ENCODE results near the gene PIGL. TPM values are rescaled to one million over a fixed set of nuclear protein-coding genes. Genes with fewer than 3 reads are reported as not detected.

PIGL gene
- total RNA-seq, 8 experiments from 2014 or later, result 14.3 to 59.9 (median 31.6) TPM

DNA sequence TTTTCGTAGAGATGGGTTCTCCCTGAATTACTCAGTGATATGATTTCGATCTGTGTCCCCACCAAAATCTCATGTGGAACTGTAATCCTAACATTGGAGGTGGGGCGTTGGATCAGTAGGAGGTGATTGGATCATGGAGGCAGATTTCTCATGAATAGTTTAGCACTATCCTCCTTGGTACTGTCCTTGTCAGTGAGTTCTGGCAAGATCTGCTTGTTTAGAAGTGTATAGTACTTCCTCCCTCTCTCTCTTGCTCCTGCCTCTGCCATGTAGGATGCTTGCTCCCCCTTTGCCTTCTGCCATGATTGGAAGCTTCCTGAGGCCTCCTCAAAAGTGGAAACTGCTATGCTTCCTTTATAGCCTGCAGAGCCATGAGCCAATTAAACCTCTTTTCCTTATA, 22.9 kb downstream of the PIGL start:
- in situ Hi-C loops (cut with MboI; ENCODE audit: low pct_unique_long_range_greater_than_20kb in 2 of 9, low sequenced_read_pairs in 9 of 9, unreplicated experiment in 9 of 9), result no loop called here
- Histone ChIP-seq H3K27ac (no peak overlapping the region), H3K4me3 (no peak overlapping the region), H3K4me1 (replicated peaks in 1 of 2) (peaks cover 5% of the 10 kb centered on the region in 2 donors)
- ATAC-seq (replicated peaks in 6 of 8), result no peak
- WGBS, 10 experiments, result 90 to 100% (median 100%) methylated on average over 1 to 3 of the region's 3 CpGs; no CpG with 5 or more reads in 4 of the 10 experiments

DNA sequence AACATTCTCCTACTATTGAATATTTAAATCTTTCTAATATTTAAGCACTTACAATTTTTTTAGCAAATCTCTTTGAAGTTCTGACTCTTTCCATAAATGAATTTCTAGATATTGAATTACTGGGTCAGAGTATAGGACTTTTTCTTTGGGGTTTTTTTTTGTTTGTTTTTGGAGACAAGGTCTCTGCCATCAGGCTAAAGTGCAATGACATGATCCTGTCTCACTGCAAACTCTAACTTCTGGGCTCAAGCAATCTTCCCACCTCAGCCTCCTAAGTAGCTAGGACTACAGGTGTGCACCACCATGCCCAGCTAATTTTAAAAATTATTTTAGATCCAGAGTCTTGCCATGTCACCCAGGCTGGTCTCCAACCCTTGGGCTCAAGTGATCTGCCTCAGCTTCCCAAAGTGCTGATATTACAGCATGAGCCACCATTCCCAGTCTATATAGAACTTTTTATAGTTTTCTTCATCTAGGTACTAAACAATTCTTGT, 24.9 kb downstream of the PIGL start:
- H3K4me3 ChIP-seq, result no peak overlapping the region
- ATAC-seq (replicated peaks in 6 of 8), result no peak
- peaks cover 5% of the 10 kb centered on the region in 2 donors for H3K4me1 ChIP-seq (replicated peaks in 1 of 2)
- in situ Hi-C loops (cut with MboI; ENCODE audit: low pct_unique_long_range_greater_than_20kb in 2 of 9, low sequenced_read_pairs in 9 of 9, unreplicated experiment in 9 of 9), result no loop called here
- H3K27ac ChIP-seq, result no peak overlapping the region

DNA sequence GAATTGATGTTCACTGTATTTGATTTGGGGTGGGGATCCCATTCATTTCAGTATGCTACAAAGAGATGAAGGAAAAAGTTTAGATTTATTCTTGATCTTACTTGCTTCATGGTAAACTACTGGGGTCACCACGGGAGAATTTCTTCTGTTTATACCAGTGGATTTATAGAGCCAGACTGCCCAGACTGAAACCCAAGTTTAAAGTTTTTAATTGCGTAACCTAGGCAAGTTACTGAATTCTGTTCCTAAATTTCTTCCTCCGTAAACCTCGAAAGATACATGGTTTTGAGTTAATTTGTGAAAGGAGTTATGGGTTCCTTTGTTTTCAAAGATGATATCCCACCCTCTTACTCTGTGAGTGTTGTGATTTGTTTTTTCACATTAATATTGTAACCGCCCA, 26.4 kb downstream of the PIGL start:
- no peak overlapping the region for H3K4me3 ChIP-seq
- in situ Hi-C loops (cut with MboI; ENCODE audit: low pct_unique_long_range_greater_than_20kb in 2 of 9, low sequenced_read_pairs in 9 of 9, unreplicated experiment in 9 of 9), result no loop called here
- H3K4me1 ChIP-seq (replicated peaks in 1 of 2), result peaks cover 5% of the 10 kb centered on the region in 2 donors
- ATAC-seq (replicated peaks in 6 of 8), result no peak
- WGBS, 10 experiments, result 66 to 100% (median 83%) methylated on average over 1 to 5 of the region's 5 CpGs; no CpG with 5 or more reads in 1 of the 10 experiments
- H3K27ac ChIP-seq, result no peak overlapping the region

DNA sequence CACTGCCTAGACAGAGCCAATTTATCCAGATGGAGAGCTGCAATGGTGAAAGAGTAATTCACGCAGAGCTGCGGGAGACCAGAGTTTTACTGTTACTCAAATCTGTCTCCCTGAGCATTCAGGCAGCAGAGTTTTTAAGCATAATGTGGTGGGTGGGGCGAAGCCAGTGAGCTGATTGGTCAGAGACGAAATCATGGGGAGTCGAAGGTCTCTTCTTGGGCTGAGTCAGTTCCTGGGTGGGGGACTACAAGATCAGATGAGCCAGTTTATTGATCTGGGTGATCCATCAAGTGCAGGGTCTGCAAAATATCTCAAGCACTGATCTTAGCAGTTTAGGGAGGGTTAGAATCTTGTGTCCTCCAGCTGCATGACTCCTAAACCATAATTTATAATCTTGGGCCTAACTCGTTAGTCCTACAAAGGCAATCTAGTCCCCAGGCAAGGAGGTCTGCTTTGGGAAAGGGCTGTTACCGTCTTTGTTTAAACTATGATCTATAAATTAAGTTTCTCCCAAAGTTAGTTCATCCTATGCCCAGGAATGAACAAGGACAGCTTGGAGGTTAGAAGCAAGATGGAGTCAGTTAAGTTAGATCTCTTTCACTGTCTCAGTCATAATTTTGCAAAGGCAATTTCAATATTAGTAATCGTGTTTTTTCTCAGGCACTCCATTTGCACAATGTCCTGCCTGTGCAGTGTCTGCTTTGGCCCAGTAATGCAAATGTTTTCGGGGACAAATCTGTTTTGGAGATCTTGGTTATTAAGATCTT, 27.0 kb downstream of the PIGL start:
- H3K27ac ChIP-seq, result no peak overlapping the region
- 51 to 94% (median 71%) methylated on average over 3 to 8 of the region's 9 CpGs; no CpG with 5 or more reads in 1 of the 10 experiments for WGBS, 10 experiments
- no peak overlapping the region for H3K4me3 ChIP-seq
- H3K4me1 ChIP-seq (replicated peaks in 1 of 2), result peaks cover 5% of the 10 kb centered on the region in 2 donors
- peak in 7 of 8 experiments; percentile 14 to 75 (median 47) for ATAC-seq (replicated peaks in 6 of 8)
- in situ Hi-C loops (cut with MboI; ENCODE audit: low pct_unique_long_range_greater_than_20kb in 2 of 9, low sequenced_read_pairs in 9 of 9, unreplicated experiment in 9 of 9), result no loop called here

DNA sequence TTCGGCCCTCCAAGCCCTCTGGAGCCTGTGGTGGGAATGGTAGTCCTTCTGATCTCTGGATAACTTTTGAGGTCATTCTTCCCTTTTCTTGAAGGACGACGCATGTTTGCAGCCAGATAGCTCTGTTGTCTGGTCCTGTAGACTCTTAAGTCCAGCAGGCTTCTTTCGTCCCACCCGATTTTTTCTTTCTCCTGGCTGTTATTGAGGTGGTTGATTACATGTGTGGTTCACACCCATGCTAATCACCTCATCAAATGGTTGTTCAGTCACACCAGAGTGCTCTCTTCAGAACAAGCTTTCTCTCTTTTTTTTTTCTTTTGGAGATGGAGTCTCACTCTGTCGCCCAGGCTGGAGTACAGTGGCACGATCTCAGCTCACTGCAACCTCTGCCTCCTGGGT, 30.6 kb downstream of the PIGL start:
- 89 to 100% (median 100%) methylated on average over 1 to 5 of the region's 7 CpGs; no CpG with 5 or more reads in 1 of the 10 experiments for WGBS, 10 experiments
- no peak for ATAC-seq (replicated peaks in 6 of 8)
- in situ Hi-C loops (cut with MboI; ENCODE audit: low pct_unique_long_range_greater_than_20kb in 2 of 9, low sequenced_read_pairs in 9 of 9, unreplicated experiment in 9 of 9), result no loop called here
- Histone ChIP-seq H3K4me3 (no peak overlapping the region), H3K4me1 (replicated peaks in 1 of 2) (peaks cover 5% of the 10 kb centered on the region in 2 donors), H3K27ac (no peak overlapping the region)

DNA sequence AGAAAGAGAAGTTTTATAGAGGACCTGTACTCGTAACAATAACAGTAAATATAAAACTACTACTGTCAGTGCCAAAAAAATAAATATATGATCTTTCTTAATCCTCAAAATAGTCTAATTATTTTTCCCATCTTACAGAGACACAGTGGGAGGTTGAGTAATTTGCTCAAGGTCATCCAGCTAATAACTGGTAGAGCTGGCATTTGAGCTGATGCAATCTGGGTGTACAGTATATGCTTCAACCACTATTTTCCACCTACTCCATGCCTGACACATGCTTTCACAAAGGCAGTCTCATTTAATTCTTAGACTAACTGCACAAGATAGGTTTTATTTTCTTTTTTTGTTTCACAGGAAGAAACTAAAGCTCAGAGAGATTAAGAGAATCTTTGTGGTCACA, 33.6 kb downstream of the PIGL start:
- H3K27ac ChIP-seq, result no peak overlapping the region
- in situ Hi-C loops (cut with MboI; ENCODE audit: low pct_unique_long_range_greater_than_20kb in 2 of 9, low sequenced_read_pairs in 9 of 9, unreplicated experiment in 9 of 9), result no loop called here
- H3K4me1 ChIP-seq (replicated peaks in 1 of 2), result peaks cover 0 to 4% of the 10 kb centered on the region in 2 donors
- WGBS, 10 experiments, result 86 to 100% (median 100%) methylated on average over 1 of the region's 1 CpG; no CpG with 5 or more reads in 2 of the 10 experiments
- H3K4me3 ChIP-seq, result no peak overlapping the region
- ATAC-seq (replicated peaks in 6 of 8), result no peak

DNA sequence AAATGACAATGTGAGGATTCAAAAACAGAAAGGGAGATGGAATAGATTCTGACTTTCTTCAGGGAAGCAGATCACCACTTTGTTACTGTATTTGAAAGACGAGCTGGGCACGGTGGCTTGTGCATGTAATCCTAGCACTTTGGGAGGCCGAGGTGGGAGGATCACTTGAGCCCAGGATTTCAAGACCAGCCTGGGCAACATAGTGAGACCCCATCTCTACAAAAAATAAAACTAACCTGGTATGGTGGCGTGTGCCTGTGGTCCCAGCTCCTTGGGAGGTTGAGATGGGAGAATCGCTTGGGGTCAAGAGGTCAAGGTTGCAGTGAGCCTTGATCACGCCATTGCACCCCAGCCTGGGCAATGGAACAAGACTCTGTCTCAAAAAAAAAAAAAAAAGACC, 34.0 kb downstream of the PIGL start:
- H3K4me3 ChIP-seq, result no peak overlapping the region
- in situ Hi-C loops (cut with MboI; ENCODE audit: low pct_unique_long_range_greater_than_20kb in 2 of 9, low sequenced_read_pairs in 9 of 9, unreplicated experiment in 9 of 9), result no loop called here
- no peak for ATAC-seq (replicated peaks in 6 of 8)
- WGBS, 10 experiments, result 58 to 100% (median 91%) methylated on average over 2 to 6 of the region's 6 CpGs; no CpG with 5 or more reads in 3 of the 10 experiments
- peaks cover 0 to 4% of the 10 kb centered on the region in 2 donors for H3K4me1 ChIP-seq (replicated peaks in 1 of 2)
- no peak overlapping the region for H3K27ac ChIP-seq

DNA sequence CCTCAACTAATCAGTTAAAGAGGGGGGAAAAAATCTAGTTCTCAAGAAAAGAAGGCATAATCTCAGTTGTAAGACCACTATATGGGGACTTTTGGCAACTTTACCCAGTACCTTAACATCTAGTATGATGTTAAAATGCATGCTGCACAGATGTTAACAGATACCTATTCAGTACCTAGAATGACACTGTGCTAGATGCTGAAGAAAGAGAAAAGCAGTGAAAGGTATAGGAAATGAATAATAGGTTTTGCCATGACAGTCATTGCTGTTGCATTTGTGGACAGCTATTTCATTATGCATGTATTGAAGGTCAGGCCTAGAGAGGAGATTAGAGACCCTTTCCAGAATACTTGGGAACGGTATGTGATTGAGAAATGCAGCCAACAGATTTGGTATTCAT, 34.5 kb downstream of the PIGL start:
- ATAC-seq (replicated peaks in 6 of 8), result no peak
- in situ Hi-C loops (cut with MboI; ENCODE audit: low pct_unique_long_range_greater_than_20kb in 2 of 9, low sequenced_read_pairs in 9 of 9, unreplicated experiment in 9 of 9), result no loop called here
- WGBS, 10 experiments, result 14 to 100% (median 94%) methylated on average over 1 of the region's 1 CpG
- no peak overlapping the region for H3K27ac ChIP-seq
- H3K4me3 ChIP-seq, result no peak overlapping the region
- H3K4me1 ChIP-seq (replicated peaks in 1 of 2), result peaks cover 0 to 4% of the 10 kb centered on the region in 2 donors

DNA sequence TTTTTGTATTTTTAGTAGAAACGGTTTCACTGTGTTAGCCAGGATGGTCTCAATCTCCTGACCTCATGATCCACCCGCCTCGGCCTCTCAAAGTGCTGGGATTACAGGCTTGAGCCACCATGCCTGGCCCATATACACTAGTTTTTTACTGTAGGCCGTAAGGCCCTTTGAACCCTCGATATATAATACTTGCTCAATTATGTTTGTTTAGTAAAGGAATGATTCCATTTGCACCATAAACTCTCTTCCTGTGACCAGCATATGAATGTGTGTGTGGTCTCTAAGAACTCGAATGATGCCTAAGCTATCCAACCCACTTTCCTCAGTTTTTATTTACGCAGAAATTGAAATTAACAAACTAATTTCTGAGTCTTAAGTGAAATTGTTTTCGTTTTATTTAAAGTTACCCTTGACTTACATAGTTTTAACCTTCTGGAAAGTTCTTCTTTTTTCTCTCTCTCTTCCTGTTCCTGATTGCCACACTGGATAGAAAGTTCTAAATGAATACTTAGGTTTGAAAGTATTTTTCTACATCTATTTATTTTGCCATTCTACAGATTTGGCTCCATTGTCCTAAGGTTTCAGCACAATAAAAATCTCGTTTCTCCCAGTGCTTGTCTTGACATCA, 37.9 kb downstream of the PIGL start:
- in situ Hi-C loops (cut with MboI; ENCODE audit: low pct_unique_long_range_greater_than_20kb in 2 of 9, low sequenced_read_pairs in 9 of 9, unreplicated experiment in 9 of 9), result no loop called here

DNA sequence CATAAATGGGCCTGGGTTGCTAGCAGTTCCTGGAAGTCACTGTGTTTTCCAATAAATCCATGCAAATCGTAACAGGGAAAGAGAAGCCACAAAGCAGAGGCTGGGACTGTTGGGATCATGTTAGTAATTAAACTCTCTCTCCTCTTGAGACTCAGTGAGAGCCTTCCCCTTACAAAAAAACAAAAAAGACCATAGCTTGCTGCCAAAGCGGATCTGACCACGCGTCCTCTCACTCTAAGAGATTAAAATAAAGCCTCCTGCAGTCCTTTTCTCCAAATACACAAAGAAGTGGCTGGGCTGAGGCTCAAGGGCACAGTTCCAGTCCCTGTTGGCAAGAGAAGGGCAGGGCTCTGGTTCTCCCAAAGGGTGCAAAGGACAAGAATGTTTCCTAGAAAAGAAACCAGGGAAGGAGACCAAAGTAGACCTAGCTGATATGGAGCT, 38.5 kb downstream of the PIGL start:
- 13 to 43% (median 30%) methylated on average over 3 to 4 of the region's 4 CpGs; no CpG with 5 or more reads in 3 of the 10 experiments for WGBS, 10 experiments
- peaks cover 0 to 4% of the 10 kb centered on the region in 2 donors for H3K4me1 ChIP-seq (replicated peaks in 1 of 2)
- H3K27ac ChIP-seq, result no peak overlapping the region
- in situ Hi-C loops (cut with MboI; ENCODE audit: low pct_unique_long_range_greater_than_20kb in 2 of 9, low sequenced_read_pairs in 9 of 9, unreplicated experiment in 9 of 9), result no loop called here
- peak in 6 of 8 experiments; percentile 39 to 89 (median 62) for ATAC-seq (replicated peaks in 6 of 8)
- no peak overlapping the region for H3K4me3 ChIP-seq

More for the DNA sequence above, 37.9 kb downstream of the PIGL start:
- H3K4me3 ChIP-seq, result no peak overlapping the region
- no peak overlapping the region for H3K27ac ChIP-seq
- ATAC-seq (replicated peaks in 6 of 8), result no peak
- peaks cover 0 to 4% of the 10 kb centered on the region in 2 donors for H3K4me1 ChIP-seq (replicated peaks in 1 of 2)
- WGBS, 10 experiments, result 60 to 100% (median 81%) methylated on average over 1 to 9 of the region's 9 CpGs

DNA sequence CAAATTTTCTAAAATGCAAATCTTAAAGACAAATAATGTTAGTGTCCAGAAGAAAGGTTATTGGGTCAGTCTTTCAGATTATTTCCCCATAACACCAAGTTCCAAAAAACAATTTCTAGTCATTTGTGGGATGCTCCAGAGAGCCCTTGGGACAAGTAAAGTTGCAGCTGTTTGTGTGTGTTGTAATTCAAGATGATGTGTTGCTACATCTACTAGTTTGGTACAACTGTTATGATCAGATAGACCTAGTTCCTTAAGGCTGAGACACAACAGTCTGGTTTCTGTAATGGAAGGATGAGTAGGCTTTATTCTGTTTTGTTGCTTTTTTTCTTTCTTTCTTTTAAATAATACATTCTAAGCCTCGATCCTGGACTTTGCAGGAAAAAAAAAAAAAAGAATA, 41.9 kb downstream of the PIGL start:
- no peak overlapping the region for H3K27ac ChIP-seq
- in situ Hi-C loops (cut with MboI; ENCODE audit: low pct_unique_long_range_greater_than_20kb in 2 of 9, low sequenced_read_pairs in 9 of 9, unreplicated experiment in 9 of 9), result no loop called here
- WGBS, 10 experiments, result 29 to 100% (median 83%) methylated on average over 1 of the region's 1 CpG; no CpG with 5 or more reads in 4 of the 10 experiments

DNA sequence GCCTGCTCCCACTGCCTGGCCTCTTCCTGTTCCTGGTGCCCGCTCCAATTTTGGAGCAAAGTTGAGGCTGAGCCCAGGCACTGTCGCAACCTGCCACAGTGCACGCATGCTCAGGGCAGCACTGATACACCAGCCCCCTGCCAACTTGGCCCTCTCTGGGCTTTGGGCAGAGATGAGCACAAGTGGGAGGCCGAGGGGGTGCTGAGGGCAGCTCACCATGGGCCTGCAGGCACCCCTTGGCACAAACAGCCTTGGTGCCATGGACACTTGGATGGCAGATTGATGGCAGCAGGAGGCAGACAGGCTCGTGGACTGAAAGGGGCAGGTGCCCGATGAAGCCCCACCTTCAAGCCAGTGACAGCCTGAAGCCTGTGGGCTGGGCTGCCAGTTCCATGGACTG, 42.9 kb downstream of the PIGL start:
- in situ Hi-C loops (cut with MboI; ENCODE audit: low pct_unique_long_range_greater_than_20kb in 2 of 9, low sequenced_read_pairs in 9 of 9, unreplicated experiment in 9 of 9), result no loop called here
- WGBS, 10 experiments, result 98 to 100% (median 100%) methylated on average over 1 to 5 of the region's 6 CpGs; no CpG with 5 or more reads in 7 of the 10 experiments
- ATAC-seq (replicated peaks in 6 of 8), result no peak
- Histone ChIP-seq H3K27ac (no peak overlapping the region), H3K4me1 (replicated peaks in 1 of 2) (peaks cover 0 to 4% of the 10 kb centered on the region in 2 donors), H3K4me3 (no peak overlapping the region)

More for the DNA sequence above, 41.9 kb downstream of the PIGL start:
- H3K4me3 ChIP-seq, result no peak overlapping the region
- ATAC-seq (replicated peaks in 6 of 8), result no peak
- H3K4me1 ChIP-seq (replicated peaks in 1 of 2), result peaks cover 0 to 4% of the 10 kb centered on the region in 2 donors

DNA sequence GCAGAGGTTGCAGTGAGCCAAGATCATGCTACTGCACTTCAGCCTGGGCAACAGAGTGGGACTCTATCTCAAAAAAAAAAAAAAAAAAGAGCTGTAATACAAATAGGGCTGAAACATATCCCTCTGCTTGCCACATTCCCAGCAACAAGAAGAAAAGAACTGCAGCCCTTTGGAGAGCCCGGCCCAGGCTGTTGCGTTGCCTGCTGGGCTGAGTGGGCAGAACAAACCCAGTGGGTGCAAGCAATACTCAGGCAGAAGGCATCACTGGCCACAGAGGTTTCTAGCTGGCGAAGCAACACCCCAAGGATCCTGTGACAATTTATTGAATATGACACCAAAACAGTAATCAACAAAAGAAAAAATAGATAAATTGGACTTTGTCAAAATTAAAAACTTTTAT, 44.0 kb downstream of the PIGL start:
- 93 to 100% (median 100%) methylated on average over 1 to 3 of the region's 3 CpGs; no CpG with 5 or more reads in 3 of the 10 experiments for WGBS, 10 experiments
- in situ Hi-C loops (cut with MboI; ENCODE audit: low pct_unique_long_range_greater_than_20kb in 2 of 9, low sequenced_read_pairs in 9 of 9, unreplicated experiment in 9 of 9), result no loop called here
- ATAC-seq (replicated peaks in 6 of 8), result no peak
- Histone ChIP-seq H3K27ac (no peak overlapping the region), H3K4me3 (no peak overlapping the region), H3K4me1 (replicated peaks in 1 of 2) (no peaks in the 10 kb centered on the region)
